GM18907 (cell line): ENCODE measurements around the gene SEMA6B.

Source experiments
- ATAC-seq: cut with Tn5 transposase; IDR thresholded peaks from one replicate; pipeline ENCODE4 v1.9.1; 2021; ENCODE audit warnings: mild to moderate bottlenecking, moderate library complexity; ENCODE audit not compliant: unreplicated experiment

The SEMA6B gene

DNA sequence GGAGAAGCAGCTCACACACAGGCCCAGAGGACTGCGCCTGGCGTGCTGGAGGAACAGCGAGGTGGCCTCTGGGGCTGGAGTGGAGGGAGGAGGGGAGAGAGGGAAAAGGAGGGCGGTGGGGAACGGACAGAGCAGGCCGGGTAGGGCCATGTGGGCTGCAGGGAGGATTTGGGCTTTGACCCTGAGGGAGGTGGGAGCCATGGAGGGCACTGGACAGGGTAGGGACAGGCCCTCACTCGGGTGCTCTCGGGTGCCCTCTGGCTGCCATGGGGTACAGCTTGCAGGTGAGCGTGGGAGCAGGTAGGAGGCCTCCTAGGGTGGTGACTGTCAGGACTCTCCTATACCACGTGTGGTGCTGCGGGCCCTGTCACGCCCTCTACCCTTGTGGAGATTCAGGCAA lies 64.0 kb downstream of the SEMA6B start:
- no peak for ATAC-seq

DNA sequence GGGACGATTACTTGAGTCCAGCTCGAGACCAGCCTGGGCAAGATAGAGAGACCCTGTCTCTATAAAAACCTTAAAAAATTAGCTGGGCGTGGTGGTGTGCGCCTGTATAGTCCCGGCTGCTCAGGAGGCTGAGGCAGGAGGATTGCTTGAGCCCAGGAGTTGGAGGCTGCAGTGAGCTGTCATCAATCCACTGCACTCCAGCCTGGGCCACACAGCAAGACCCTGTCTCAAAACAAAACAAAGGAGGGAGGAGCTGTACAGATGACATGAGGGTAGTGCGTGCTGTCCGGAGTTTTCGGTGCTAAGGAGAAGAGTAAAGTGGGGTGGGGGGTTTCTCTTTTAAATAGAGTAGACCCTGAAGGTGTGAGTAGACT lies 64.8 kb downstream of the SEMA6B start:
- ATAC-seq, result no peak

DNA sequence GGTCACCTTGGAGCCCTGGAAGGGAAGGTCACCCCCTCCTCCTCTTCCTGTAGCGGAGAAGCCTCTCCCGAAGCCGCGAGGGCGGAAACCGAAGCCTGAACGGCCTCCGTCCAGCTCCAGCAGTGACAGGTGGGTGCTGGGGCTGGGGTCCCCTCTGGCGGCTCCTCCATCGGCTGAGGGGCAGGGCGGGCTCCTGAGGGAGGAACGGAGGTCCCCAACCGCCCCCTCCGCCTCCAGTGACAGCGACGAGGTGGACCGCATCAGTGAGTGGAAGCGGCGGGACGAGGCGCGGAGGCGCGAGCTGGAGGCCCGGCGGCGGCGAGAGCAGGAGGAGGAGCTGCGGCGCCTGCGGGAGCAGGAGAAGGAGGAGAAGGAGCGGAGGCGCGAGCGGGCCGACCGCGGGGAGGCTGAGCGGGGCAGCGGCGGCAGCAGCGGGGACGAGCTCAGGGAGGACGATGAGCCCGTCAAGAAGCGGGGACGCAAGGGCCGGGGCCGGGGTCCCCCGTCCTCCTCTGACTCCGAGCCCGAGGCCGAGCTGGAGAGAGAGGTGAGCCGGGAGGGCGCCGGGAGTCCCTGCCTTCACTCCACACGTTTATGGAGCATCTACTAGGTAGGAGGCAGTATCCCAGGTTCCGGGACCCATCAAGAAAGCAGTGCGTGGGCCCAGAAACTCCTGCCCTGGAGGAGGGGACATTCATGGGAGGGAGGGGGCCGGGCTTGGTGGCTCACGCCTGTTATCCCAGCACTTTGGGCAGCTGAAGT lies 65.4 kb downstream of the SEMA6B start:
- ATAC-seq, result no peak

DNA sequence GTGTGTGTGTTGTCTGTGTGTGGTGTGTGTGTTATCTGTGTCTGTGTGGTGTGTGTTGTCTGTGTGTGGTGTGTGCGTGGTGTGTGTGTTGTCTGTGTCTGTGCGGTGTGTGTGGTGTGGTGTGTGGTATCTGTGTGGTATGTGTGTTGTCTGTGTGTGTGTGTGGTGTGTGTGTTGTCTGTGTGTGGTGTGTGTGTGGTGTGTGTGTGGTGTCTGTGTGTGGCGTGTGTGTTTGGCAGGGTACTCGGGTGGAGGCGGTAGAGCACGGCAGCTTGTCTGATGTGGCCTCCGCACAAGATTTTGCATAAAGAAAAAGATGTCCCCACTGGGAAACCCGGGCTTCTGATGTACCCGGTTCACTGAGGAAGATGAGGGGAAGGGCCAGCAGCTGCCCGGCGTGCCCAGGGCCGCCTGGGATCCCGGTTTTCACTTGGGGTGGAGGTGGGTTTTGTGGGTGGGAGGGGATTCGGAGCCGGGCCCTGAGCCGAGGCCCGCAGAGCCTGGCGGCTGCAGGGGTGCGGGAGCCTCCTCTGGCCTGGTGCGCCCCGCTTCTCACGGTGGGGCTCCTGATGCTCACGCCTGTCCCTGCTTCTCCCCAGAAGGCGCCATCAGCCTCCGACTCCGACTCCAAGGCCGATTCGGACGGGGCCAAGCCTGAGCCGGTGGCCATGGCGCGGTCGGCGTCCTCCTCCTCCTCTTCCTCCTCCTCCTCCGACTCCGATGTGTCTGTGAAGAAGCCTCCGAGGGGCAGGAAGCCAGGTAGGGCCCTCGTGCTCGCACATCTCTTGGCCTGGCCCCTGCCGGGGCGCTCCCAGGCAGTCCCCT lies 66.2 kb downstream of the SEMA6B start:
- ATAC-seq, result no peak
